KMS-11 (cell line): ENCODE data around the gene SORCS2.

ENCODE experiments used
- H2AFZ ChIP-seq: fragments of 200-600 bp; sonication (generic); 2 replicates; pipeline ENCODE4 v1.6.1; 2016; ENCODE audit warnings: antibody characterized with exemption, mixed run types, low read depth
- H3K27ac ChIP-seq: fragments of 200-600 bp; sonication (generic); 2 replicates; pipeline ENCODE4 v1.6.1; 2016; ENCODE audit warnings: mild to moderate bottlenecking, mixed run types
- H3K27me3 ChIP-seq: fragments of 200-600 bp; sonication (generic); 2 replicates; pipeline ENCODE4 v1.6.1; 2017; ENCODE audit warnings: mild to moderate bottlenecking, low read depth, mixed run types, moderate library complexity; ENCODE audit not compliant: insufficient read depth
- H3K36me3 ChIP-seq: fragments of 200-600 bp; sonication (generic); 2 replicates; pipeline ENCODE4 v1.6.1; 2017; ENCODE audit warnings: mild to moderate bottlenecking, mixed run types; ENCODE audit not compliant: insufficient read depth
- H3K4me1 ChIP-seq: fragments of 200-600 bp; sonication (generic); 2 replicates; pipeline ENCODE4 v1.6.1; 2016; ENCODE audit warnings: mild to moderate bottlenecking, low read depth, mixed run types; ENCODE audit not compliant: poor library complexity, severe bottlenecking
- H3K4me2 ChIP-seq: fragments of 200-600 bp; sonication (generic); 2 replicates; pipeline ENCODE4 v1.7.0; 2016; ENCODE audit warnings: mild to moderate bottlenecking, mixed run types
- H3K4me3 ChIP-seq: fragments of 200-600 bp; sonication (generic); IDR thresholded peaks from 2 replicates; pipeline ENCODE4 v1.6.1; 2017; ENCODE audit warnings: low read depth, low read length, mixed read lengths; ENCODE audit not compliant: insufficient read depth
- H3K79me2 ChIP-seq: fragments of 200-600 bp; sonication (generic); 2 replicates; pipeline ENCODE4 v1.6.1; 2016; ENCODE audit warnings: low read depth, mixed run types; ENCODE audit not compliant: insufficient read depth
- H3K9ac ChIP-seq: fragments of 200-600 bp; sonication (generic); 2 replicates; pipeline ENCODE4 v1.6.1; 2016; ENCODE audit warnings: mild to moderate bottlenecking, mixed run types
- H4K20me1 ChIP-seq: fragments of 200-600 bp; sonication (generic); 2 replicates; pipeline ENCODE4 v1.6.1; 2016; ENCODE audit warnings: mild to moderate bottlenecking, mixed run types; ENCODE audit not compliant: insufficient read depth
- CTCF ChIP-seq: fragments of 200-600 bp; sonication (generic); conservative IDR thresholded peaks from 2 replicates; pipeline ENCODE4 v1.6.1; 2017; ENCODE audit warnings: low read depth, mild to moderate bottlenecking, antibody characterized with exemption, low read length, moderate library complexity, mixed read lengths

The SORCS2 gene

GRCh38 chr4:7425124-7425523, 232.8 kb downstream of the SORCS2 start:
- H4K20me1 ChIP-seq = no peaks in the 10 kb centered on the region
- no peak overlapping the region for H3K9ac ChIP-seq
- H3K4me3 ChIP-seq = no peak overlapping the region
- H3K4me1 ChIP-seq = no peaks in the 10 kb centered on the region
- H3K36me3 ChIP-seq = no peaks in the 10 kb centered on the region
- TF ChIP-seq CTCF = no peak
- peaks cover 2% of the 10 kb centered on the region; the same call in 1 of the 2 replicates for H3K27me3 ChIP-seq
- H3K79me2 ChIP-seq = no peaks in the 10 kb centered on the region
- no peak overlapping the region for H3K4me2 ChIP-seq
- no peak overlapping the region for H3K27ac ChIP-seq
- no peak overlapping the region for H2AFZ ChIP-seq

GRCh38 chr4:7425591-7426468, 233.5 kb downstream of the SORCS2 start:
- no peaks in the 10 kb centered on the region for H3K4me1 ChIP-seq

GRCh38 chr4:7426525-7427171, 234.3 kb downstream of the SORCS2 start:
- H3K9ac ChIP-seq = no peak overlapping the region
- no peaks in the 10 kb centered on the region for H3K36me3 ChIP-seq
- TF ChIP-seq CTCF = no peak
- no peaks in the 10 kb centered on the region for H3K4me1 ChIP-seq
- no peak overlapping the region for H3K27ac ChIP-seq
- H3K4me2 ChIP-seq = no peak overlapping the region
- no peaks in the 10 kb centered on the region for H3K79me2 ChIP-seq
- peaks cover 2% of the 10 kb centered on the region; the same call in 1 of the 2 replicates for H3K27me3 ChIP-seq
- no peaks in the 10 kb centered on the region for H4K20me1 ChIP-seq
- no peak overlapping the region for H3K4me3 ChIP-seq
- no peak overlapping the region for H2AFZ ChIP-seq

More at GRCh38 chr4:7425591-7426468, 233.5 kb downstream of the SORCS2 start:
- no peak overlapping the region for H3K27ac ChIP-seq
- H3K27me3 ChIP-seq = peaks cover 2% of the 10 kb centered on the region; the same call in 1 of the 2 replicates
- H3K4me2 ChIP-seq = no peak overlapping the region
- no peaks in the 10 kb centered on the region for H3K79me2 ChIP-seq
- H3K9ac ChIP-seq = no peak overlapping the region
- H4K20me1 ChIP-seq = no peaks in the 10 kb centered on the region
- H3K4me3 ChIP-seq = no peak overlapping the region
- no peak for TF ChIP-seq CTCF
- no peaks in the 10 kb centered on the region for H3K36me3 ChIP-seq
- H2AFZ ChIP-seq = no peak overlapping the region

GRCh38 chr4:7427361-7427760, 235.0 kb downstream of the SORCS2 start:
- no peak overlapping the region for H3K4me3 ChIP-seq
- H4K20me1 ChIP-seq = no peaks in the 10 kb centered on the region
- H3K27ac ChIP-seq = no peak overlapping the region
- H2AFZ ChIP-seq = no peak overlapping the region
- peaks cover 2% of the 10 kb centered on the region; the same call in 1 of the 2 replicates for H3K27me3 ChIP-seq
- H3K4me1 ChIP-seq = no peaks in the 10 kb centered on the region
- no peak overlapping the region for H3K9ac ChIP-seq
- no peaks in the 10 kb centered on the region for H3K79me2 ChIP-seq
- TF ChIP-seq CTCF = no peak
- H3K4me2 ChIP-seq = no peak overlapping the region
- H3K36me3 ChIP-seq = no peaks in the 10 kb centered on the region
